Measurements from ENCODE around the gene GBP7.
"Not testable (repeated sequence)": the region's sequence is repeated elsewhere in the genome, so short reads cannot be mapped to it uniquely, and the experiment has no call there.

Gene GBP7, protein sequence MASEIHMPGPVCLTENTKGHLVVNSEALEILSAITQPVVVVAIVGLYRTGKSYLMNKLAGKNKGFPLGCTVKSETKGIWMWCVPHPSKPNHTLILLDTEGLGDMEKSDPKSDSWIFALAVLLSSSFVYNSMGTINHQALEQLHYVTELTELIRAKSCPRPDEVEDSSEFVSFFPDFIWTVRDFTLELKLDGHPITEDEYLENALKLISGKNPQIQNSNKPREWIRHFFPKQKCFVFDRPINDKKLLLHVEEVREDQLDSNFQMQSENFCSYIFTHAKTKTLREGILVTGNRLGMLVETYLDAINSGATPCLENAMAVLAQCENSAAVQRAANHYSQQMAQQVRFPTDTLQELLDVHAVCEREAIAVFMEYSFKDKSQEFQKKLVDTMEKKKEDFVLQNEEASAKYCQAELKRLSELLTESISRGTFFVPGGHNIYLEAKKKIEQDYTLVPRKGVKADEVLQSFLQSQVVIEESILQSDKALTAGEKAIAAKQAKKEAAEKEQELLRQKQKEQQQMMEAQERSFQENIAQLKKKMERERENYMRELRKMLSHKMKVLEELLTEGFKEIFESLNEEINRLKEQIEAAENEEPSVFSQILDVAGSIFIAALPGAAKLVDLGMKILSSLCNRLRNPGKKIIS

DNA sequence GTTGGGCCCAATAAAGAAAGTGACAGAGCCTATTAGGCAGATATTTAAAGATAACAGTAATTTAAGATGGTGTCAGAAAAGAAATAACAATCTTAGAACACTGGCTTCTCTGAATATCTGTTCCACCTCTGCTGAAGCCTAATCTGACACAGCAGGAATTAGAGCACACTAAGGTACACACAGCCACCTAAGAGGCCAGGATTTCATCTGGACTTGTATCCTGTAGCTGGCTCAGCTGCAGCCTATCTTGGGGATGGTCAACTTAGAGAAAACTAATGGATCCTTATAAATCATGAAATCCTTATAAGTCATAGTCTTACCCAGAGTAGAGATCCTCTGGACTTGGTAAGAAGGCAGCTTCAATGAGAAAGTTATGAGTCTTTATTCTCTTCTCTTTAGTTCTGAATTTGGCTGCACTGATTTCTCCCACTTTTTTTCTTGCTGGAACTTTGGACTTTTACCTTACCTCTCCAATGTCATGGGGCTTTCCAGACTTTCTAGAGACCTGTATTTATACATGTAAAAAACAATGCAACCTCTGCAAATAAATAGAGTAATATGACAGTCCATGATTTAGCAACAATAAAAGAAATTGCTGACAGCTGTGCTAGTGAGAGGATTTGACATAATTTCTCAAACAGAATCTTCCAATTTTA, at the start of gene GBP7:
Gene GBP7, minus strand, starts transcription at position 403 of the 656 bp plus-strand sequence. CDS start 4,068 bp downstream, outside the sequence.
- DNase-seq (ENCODE audit: low read depth) = no peak

DNA sequence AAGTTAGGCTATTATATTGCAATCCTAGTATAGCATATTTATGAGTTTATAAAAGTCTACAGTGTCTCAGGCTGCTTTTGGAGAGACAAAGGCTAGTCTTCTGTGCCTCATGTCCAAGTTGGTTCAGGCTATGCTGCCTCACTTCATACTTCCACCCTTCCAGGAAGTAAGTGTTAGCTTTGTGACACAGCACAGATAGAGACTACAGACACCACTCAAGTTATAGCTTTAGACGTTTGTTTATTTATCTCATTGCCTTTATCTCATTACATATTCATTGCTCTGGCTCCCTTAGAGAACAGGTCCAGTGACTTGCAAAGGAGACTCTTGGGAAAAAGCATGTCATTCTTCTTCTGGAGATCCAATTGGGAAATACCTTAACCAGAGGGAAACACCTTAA, 45.5 kb upstream of the GBP7 start:
- no peak for DNase-seq (ENCODE audit: low read depth)

DNA sequence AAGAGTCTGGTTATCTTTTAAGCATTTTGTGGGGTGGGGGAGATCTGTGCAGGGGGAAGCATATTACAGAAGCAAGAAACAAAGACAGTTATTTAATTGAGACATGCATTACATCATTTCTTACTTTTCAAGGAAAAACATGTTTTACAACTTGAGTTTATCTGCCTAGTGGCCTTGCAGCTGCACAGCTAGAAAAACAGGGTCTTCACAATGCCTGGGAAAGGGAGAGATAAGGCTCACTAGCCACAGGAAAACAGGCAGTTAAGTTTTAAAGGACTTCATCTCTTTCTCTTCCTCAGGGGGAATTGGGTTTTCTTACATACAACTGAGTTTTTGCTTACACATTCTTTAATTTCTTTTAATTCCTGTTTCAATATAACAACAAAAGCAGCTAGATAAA, 44.0 kb upstream of the GBP7 start:
- not testable (repeated sequence) for DNase-seq (ENCODE audit: low read depth)

DNA sequence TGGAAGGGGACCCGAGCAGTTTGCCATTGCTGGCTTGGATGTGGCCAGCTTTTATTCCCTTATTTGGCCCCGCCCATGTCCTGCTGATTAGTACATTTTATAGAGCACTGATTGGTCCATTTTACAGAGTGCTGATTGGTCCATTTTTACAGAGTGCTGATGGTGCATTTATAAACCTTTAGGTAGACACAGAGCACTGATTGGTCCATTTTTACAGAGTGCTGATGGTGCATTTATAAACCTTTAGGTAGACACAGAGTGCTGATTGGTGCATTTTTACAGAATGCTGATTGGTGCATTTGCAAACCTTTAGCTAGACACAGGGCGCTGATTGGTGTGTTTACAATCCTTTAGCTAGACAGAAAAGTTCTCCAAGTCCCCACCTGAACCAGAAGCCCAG, 43.1 kb upstream of the GBP7 start:
- DNase-seq (ENCODE audit: low read depth) = not testable (repeated sequence)

DNA sequence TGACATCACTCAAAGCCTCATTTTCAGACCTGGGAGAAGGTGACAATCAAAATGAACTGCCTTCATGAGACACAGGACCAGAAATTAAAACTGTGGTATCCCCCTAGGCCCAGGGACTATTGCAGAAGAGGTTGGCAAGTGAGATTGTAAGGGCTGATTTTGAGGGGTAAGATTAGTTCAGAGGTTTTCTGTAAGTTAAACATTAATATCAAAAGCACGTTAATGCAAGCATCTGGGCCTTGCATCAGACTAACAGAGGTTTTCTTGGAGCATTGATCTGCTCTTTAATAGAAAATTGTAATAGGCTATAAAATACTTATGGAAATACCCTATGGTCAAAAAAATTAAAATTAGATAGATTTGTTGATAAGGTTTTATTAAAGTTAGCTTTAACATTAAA, 37.5 kb upstream of the GBP7 start:
- DNase-seq (ENCODE audit: low read depth) = no peak

DNA sequence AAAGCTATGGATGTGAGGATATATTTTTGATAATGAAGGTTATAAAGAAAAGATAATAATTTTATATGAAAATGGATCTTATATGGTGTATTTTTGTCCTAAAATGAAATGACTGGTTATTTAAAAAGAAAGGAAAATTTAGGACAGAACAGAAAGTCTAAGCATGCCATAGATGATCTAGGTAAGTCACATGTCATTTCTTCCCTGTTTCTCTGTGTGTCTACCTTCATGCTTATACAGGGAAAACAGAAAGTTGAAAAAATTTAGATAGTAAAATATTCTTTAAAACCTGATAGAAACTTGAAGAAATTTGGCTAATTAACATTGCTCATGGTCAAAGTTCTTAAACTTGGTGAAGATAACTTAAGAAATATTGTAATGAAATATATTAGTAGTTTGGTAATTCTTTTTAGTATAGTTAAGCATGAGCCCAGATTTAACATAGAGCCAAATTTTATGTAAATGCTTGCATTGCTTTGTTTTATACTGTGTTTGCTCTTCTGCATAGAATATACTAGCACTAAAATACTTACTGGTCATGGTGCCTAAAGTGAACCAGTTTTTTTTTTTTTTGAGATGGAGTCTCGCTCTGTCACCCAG, 35.3 kb upstream of the GBP7 start:
- DNase-seq (ENCODE audit: low read depth) = no peak

DNA sequence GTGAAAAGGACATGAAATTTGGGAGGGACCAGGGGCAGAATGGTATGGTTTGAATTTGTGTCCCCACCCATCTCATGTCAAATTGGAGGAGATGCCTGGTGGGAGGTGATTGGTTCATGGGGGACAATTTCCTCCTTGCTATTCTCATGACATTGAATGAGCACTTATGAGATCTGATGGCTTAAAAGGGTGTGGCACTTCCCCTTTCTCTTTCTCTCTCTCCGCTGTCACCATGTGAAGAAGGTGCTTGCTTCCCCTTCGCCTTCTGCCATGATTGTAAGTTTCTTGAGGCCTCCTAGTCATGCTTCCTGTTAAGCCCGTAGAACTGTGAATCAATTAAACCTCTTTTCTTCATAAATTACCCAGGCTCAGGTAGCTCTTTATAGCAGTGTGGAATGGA, 30.6 kb upstream of the GBP7 start:
- DNase-seq (ENCODE audit: low read depth) = no peak

DNA sequence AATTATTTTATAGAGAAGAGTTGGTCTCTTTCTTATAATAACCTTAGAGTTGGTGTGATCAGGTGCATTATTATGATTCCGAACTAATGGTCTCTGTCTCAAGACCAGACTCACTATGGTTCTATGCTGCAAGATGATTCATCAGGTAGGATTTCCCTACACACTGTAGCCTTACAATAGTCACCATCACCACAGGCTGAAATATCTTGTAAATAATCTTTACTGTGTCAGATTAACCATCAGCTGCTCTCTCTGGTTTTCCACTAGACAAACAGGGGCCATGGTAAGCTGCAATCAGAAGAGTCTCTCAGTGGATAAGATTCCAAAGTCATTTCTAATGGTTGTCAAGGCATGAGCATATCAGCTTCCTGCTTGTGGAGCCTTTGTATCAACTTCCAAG, 27.4 kb upstream of the GBP7 start:
- DNase-seq (ENCODE audit: low read depth) = no peak

DNA sequence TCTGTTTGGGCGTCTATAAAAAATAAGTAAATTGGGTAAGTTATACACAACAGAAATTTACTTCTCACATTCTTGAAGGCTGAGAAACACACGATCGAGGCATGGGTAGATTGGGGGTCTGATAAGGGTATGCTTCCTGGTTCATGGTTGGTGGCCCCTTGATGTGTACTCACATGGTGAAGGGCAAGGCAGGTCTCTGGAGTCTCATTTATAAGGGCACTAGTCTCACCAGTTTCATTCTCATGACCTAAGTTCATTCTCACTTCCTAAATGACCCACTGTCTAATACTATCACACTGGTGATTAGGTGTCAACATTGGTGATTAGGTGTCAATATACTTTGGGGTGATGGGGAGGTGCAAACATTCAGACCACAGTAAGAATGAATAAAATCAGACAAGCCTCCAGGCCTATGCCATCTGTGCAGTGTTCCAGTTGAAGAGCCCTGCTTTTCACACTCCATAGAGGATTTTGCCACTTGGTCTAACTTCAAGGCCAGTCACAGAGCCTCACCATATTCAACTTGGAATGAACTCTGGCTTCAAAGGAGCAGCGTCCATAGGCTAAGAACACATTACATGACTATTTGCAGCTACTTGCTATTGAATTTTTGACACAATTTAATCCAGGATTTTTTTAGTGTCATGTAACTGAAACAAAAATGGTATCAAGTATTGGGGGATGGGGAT, 25.4 kb upstream of the GBP7 start:
- DNase-seq (ENCODE audit: low read depth) = no peak

DNA sequence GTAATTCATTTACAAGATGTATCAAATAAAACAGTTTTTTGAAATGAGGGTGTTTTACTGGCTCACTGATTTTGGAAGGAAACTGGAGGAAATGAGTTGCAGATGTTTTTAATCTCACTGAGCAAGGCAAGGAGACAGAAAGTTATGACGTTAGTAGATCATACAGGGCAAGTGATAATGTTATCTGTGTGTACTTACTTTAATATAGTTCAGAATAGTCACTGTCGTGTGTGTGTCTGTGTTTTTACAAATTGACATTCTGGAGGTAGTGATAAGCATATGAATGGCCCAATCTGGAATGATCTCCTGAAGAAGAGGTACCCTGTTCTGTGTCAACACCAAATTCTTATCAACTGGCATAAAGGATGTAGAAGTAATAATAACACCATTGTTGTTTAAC, 24.9 kb upstream of the GBP7 start:
- DNase-seq (ENCODE audit: low read depth) = no peak

DNA sequence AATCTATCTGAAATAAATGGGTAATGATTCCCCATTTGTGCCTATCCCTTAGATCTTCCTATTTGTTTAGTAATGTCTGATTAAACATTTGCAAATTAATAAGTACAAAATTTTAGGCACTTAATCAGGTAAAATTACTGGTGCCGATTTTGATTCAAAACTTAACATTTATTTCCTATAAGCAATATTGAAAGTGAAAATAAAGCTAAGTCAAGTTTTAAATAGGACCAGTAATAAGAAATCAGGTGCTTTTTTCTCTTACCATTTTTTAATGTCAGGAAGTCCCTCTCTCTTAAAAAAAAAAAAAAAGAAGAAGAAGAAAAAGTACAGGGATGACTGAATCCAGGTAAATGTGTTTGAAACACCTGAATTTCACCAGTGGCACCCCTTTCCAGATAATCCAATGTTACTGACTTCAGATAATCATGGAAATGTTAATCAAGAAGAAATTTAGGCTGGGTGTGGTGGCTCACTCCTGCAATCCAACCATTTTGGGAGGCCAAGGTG, 23.8 kb upstream of the GBP7 start:
- no peak for DNase-seq (ENCODE audit: low read depth)

DNA sequence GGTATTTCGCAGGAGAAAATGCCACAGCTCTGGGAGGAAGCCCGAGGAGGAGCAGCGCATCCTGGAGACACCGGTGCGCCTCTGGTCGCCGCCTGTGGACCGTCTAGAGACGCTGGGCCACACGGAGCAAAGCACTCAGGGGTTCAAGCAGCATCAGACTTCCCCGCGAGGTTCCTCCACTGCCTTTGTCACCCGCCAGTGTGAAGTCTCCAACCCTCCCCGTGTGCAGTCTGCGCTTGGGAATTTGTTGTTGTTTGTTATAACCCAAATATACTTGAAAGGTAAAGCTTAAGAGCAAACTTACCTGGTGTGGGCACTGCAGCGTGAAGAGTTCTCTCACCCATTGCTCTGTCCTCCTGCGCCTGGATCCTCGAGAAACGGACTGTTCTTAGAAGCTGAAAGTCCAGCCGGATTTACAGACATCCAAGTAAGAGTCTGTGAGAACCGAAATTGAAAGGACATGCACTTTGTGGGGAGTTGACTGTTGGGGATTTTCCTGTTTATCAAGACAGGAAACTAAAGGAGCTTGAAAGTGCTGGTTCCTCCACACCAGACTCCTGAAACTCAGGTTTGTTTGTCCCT, 22.8 kb upstream of the GBP7 start, which contains the start of gene GBP4:
Gene GBP4, minus strand, starts transcription at position 452 of the 582 bp plus-strand sequence. Its CDS starts 108 bp downstream, at position 344.
- DNase-seq (ENCODE audit: low read depth) = no peak

DNA sequence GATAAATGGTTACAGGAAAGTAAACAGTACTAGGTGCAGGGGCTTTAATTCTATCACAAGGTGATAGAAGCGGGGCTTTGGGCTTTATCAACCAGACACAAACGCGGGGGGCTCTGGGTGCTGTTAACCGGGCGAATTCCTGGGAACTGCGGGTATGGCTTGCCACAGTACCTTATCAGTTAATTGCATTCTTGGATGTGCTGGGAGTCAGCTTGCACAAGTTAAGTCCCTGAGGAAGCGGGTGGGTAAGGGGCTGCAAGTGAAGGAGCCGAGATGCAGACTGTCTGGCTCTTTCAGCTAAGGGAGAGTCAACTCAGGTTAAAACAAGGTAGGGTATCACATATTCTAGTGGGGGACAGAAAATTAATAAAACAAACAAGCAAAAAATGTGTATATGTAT, 22.3 kb upstream of the GBP7 start:
- no peak for DNase-seq (ENCODE audit: low read depth)

DNA sequence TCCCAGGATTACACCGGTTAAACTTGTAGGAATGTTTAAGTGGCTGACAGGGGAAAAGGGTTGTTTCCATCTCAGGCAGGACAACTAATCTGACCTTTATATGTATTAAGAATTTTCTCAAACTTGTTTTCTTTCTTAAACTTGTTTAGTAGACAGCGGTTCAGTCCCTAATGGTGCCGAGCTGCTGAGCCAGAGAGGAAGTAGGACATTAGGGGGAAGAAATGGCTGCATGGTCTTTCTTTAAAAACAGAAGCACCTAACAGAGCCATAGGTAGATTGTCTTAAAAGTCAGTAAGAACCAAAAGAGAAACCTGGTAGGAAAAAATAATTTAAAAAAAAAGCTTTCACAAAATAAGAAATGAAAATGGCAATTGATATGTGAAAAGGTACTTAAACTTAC, 19.7 kb upstream of the GBP7 start:
- DNase-seq (ENCODE audit: low read depth) = no peak

DNA sequence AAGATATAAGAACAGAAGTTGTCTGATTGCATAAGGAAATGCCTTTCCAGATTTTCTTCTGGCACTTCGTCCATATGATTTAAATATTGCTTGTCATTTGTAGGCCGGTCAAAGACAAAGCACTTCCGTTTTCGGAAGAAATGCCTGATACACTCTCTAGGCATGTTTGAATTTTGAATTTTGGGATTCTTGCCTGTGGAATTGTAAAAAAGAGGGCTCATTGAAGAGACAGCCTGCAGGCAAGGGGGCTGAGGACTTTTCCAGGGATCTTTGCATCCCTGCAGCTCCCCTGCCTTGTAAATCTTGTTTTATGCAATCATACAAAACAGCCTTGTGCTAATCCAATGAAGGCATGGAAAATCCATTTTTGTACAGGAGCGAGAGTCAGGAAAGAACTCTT, 15.5 kb upstream of the GBP7 start:
- no peak for DNase-seq (ENCODE audit: low read depth)

DNA sequence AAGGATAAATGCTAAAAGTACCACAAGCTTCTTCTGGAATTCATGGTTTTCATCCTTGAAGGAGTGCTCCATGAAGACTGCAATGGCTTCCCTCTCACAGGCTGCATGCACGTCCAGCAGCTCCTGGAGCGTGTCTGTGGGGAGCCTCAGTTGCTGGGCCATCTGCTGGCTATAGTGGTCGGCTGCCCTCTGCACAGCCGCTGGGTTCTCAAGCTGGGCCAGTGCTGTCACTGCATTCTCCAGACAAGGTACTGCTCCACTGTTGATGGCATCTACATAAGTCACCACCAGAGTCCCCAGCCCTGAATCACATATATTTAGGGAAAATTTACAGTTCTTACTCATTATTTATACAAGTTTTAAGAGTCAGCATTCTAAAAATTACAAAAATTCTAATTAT, 14.2 kb upstream of the GBP7 start:
- DNase-seq (ENCODE audit: low read depth) = no peak

DNA sequence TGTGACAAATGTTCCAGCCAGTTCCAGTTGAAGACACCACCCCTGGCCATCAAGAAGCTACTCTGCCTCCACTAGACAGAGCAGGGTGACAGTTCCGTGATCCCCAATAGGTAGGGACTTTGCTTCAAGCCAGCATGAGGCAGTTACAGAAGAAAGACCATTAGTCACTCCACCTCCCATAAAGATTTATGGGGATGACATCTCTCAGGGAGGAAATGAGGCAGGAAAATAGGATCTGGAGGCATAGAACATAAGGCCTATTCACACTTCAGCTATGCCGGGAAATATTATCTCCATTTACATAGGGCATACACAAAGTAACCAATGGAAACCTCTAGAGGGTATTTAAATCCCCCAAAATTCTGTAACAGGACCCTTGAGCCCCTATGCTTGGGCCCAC, 3.5 kb upstream of the GBP7 start:
- DNase-seq (ENCODE audit: low read depth) = no peak

DNA sequence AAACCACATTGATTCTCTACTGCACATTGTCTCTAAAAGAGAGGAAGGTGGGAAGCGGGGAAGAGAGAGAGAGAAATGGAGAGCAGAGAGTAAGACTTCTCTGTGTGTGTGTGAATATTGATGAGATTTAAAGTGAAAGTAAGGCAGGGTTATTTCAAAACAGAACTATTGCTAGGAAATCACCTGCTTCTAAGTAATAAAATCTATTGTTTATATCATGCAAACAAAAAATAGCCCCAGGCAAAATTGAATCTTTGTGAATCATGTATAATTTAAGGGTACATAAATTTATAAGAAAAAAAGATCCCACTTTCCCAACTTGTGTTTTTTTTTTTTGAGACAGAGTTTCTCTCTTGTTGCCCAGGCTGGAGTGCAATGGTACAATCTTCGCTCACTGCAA, 1.2 kb upstream of the GBP7 start:
- no peak for DNase-seq (ENCODE audit: low read depth)

DNA sequence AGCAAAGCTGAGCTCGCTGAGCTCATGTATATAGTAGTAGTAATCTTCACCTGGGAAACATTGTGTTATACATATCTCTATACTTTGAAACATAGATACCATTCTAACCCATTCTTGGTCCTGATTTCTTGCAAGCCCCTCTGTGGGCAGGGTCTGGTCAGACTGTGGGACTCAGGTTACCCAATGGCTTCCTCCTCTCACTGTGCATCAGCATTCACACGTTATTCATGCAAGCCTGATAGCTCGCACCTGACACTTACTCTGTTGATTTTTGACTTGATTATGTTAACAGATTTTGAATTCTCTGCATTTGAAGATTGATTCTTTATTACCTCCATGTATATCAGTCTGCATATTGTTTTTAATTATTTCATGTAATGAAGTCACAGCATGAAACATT, 1.3 kb downstream of the GBP7 start:
- no peak for DNase-seq (ENCODE audit: low read depth)

DNA sequence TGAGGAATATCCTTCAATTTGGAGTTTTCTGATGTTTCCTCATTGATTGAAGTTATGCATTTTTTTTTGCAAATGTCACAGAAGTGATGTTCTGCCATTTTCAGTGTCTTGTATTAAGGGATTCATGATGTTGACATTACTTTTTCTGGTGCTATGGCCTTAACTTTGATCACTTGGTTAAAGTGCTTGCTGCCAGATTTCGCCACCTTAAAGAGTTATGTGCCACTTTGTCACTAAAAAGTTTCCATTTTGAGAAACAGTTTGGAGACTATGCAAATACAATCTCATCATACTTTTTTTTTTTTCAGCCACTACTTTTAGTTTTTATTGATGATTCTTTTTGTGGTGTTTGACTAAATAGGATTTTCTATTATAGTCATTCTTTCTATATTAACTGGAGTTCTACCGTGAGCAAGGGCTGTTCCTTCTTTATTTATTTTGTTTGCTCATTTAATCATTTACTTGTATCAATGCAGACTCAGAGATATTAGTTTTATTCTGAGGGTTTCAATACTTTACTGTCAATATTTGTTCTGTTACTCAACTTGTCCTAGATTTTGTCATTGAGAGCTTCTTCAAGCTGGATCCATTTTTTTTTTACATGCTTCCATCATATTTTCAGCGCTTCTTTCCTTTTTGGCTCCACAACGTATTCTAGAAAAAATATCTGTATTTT, 3.2 kb downstream of the GBP7 start:
- DNase-seq (ENCODE audit: low read depth) = no peak

DNA sequence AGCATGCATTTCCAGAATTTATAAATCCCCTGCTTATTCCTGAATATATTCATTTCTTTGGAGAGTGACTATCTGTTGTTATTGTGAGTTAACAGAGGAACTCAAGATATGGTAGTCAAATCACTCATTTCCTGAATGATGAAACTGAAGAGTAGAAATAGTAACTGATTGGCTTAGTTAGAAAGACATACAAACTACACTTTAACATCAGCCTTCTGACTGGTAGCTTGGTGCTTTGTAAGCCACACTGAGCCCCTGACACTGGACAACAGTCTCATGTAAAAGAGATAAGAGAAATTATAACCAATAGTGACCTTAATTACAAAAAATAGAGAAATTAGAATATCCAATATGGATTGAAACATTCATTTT, 4.8 kb downstream of the GBP7 start:
- no peak for DNase-seq (ENCODE audit: low read depth)
